GM18517 (cell line): ENCODE measurements around the gene AAK1.

ENCODE experiments used
- ATAC-seq: cut with Tn5 transposase; IDR thresholded peaks from one replicate; pipeline ENCODE4 v1.9.1; 2021; ENCODE audit warnings: mild to moderate bottlenecking, moderate library complexity; ENCODE audit not compliant: unreplicated experiment

Gene AAK1

GRCh38 chr2:69416147-69416546, 227.4 kb downstream of the AAK1 start:
- ATAC-seq = no peak
